ENCODE results near the gene NARS2. TPM values are rescaled to one million over a fixed set of nuclear protein-coding genes. Genes with fewer than 3 reads are reported as not detected.

NARS2 gene
- total RNA-seq, 4 donors from 2014 or later: 6.4 to 15.1 (median 10.4) TPM

DNA sequence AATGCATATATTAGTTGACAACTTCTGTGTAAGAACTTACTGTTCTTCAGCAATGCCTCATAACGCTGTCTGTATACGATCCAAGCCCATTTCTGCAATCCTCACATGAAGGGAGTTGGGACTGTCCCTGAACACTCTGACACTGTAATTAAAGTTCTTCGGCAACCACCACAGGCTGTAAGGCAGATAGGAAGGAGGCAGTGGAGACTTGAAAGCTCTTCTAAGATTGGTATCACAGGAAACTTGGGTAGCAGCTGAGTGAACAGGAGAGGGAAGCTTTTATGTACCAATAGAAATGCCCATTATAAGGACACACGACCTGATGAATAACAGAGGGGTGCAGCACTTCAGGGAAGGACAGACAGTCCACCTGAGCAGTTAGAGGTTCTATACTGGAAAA is 145.0 kb downstream of the NARS2 start:
- TF ChIP-seq POLR2A (IDR thresholded peaks at IDR 0.05) (no peak), POLR2AphosphoS5 (IDR thresholded peaks at IDR 0.05) (no peak), CTCF (IDR thresholded peaks at IDR 0.05) (no peak), EP300 (IDR thresholded peaks at IDR 0.05; ENCODE audit: low read depth) (no peak)
- no peaks in the 10 kb centered on the region for H3K27me3 ChIP-seq
- 36% methylated on average over 4 of the region's 4 CpGs; no CpG with 5 or more reads in 1 of the 2 donors for WGBS, 2 donors (ENCODE audit: low coverage in 1 of 2)
- DNase-seq: no peak
- intact Hi-C loops (cut with DNase I; ENCODE audit: low total_unique reads): no loop called here
- no peak overlapping the region for H3K4me3 ChIP-seq
- H3K4me1 ChIP-seq: peaks cover 0 to 24% (median 10%) of the 10 kb centered on the region in 4 donors
- H3K9me3 ChIP-seq: no peaks in the 10 kb centered on the region
- no peaks in the 10 kb centered on the region for H3K36me3 ChIP-seq
- H3K27ac ChIP-seq: no peak overlapping the region
- in situ Hi-C loops (cut with MboI; ENCODE audit: low pct_ligation_motif_present in 1 of 4, low pct_unique_long_range_greater_than_20kb in 1 of 4, low sequenced_read_pairs in 3 of 4): loop anchor here in 3 of 4 donors (10.0 kb wide), 2 partner anchors 135 to 205 kb away; no protein-coding TSS in a partner anchor

- in situ Hi-C loops (cut with MboI; ENCODE audit: low pct_ligation_motif_present in 1 of 4, low pct_unique_long_range_greater_than_20kb in 1 of 4, low sequenced_read_pairs in 3 of 4) (loop anchor here in 2 of 4 donors (10.0 kb wide), 1 partner anchor 136 kb away; no protein-coding TSS in a partner anchor), intact Hi-C loops (cut with DNase I; ENCODE audit: low total_unique reads) (no loop called here)
- no peak overlapping the region for H3K27ac ChIP-seq
- H3K27me3 ChIP-seq: no peaks in the 10 kb centered on the region
- no peak for DNase-seq
- H3K9me3 ChIP-seq: no peaks in the 10 kb centered on the region
- H3K4me1 ChIP-seq: peaks cover 0 to 24% (median 10%) of the 10 kb centered on the region in 4 donors
- TF ChIP-seq POLR2AphosphoS5 (IDR thresholded peaks at IDR 0.05) (no peak), POLR2A (IDR thresholded peaks at IDR 0.05) (no peak), CTCF (IDR thresholded peaks at IDR 0.05) (no peak), EP300 (IDR thresholded peaks at IDR 0.05; ENCODE audit: low read depth) (no peak)
- no peaks in the 10 kb centered on the region for H3K36me3 ChIP-seq
- no peak overlapping the region for H3K4me3 ChIP-seq
Observed at GRCh38 chr11:78429209-78429608, 145.5 kb downstream of the NARS2 start.

GRCh38 chr11:78428773-78429172 is 145.9 kb downstream of the NARS2 start:
- peaks cover 0 to 24% (median 10%) of the 10 kb centered on the region in 4 donors for H3K4me1 ChIP-seq
- intact Hi-C loops (cut with DNase I; ENCODE audit: low total_unique reads) (no loop called here), in situ Hi-C loops (cut with MboI; ENCODE audit: low pct_ligation_motif_present in 1 of 4, low pct_unique_long_range_greater_than_20kb in 1 of 4, low sequenced_read_pairs in 3 of 4) (loop anchor here in 2 of 4 donors (10.0 kb wide), 1 partner anchor 136 kb away; no protein-coding TSS in a partner anchor)
- no peaks in the 10 kb centered on the region for H3K27me3 ChIP-seq
- no peak overlapping the region for H3K4me3 ChIP-seq
- no peaks in the 10 kb centered on the region for H3K36me3 ChIP-seq
- WGBS, 2 donors (ENCODE audit: low coverage in 1 of 2): 56 to 68% methylated on average over 3 of the region's 3 CpGs
- TF ChIP-seq POLR2A (IDR thresholded peaks at IDR 0.05): no peak
- TF ChIP-seq CTCF (IDR thresholded peaks at IDR 0.05): no peak
- no peak for TF ChIP-seq POLR2AphosphoS5 (IDR thresholded peaks at IDR 0.05)
- TF ChIP-seq EP300 (IDR thresholded peaks at IDR 0.05; ENCODE audit: low read depth): no peak
- DNase-seq: no peak
- no peaks in the 10 kb centered on the region for H3K9me3 ChIP-seq
- H3K27ac ChIP-seq: no peak overlapping the region

DNA sequence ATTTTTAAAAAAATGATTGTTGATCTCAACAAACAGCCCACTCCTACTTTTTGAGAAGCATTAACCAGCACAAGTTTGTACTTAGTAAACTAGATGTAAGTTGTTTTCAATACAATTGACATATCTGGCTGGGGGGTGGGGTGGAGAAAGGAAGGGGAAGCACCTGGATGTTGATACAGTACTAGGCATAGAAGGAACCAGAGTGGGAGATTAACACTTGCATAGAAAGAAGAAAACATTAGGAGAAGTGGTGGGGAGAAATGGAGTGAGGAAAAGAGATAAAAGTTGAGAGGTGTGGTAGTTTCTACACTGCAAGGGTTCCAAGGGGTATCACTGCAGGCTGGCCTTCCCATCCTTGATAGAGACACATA is 146.4 kb downstream of the NARS2 start:
- Histone ChIP-seq H3K27ac (no peak overlapping the region), H3K4me1 (peaks cover 0 to 24% (median 10%) of the 10 kb centered on the region in 4 donors), H3K9me3 (no peaks in the 10 kb centered on the region), H3K36me3 (no peaks in the 10 kb centered on the region), H3K4me3 (no peak overlapping the region), H3K27me3 (no peaks in the 10 kb centered on the region)
- no peak for DNase-seq
- intact Hi-C loops (cut with DNase I; ENCODE audit: low total_unique reads): no loop called here
- TF ChIP-seq POLR2AphosphoS5 (IDR thresholded peaks at IDR 0.05) (no peak), CTCF (IDR thresholded peaks at IDR 0.05) (no peak), POLR2A (IDR thresholded peaks at IDR 0.05) (no peak), EP300 (IDR thresholded peaks at IDR 0.05; ENCODE audit: low read depth) (no peak)
- in situ Hi-C loops (cut with MboI; ENCODE audit: low pct_ligation_motif_present in 1 of 4, low pct_unique_long_range_greater_than_20kb in 1 of 4, low sequenced_read_pairs in 3 of 4): loop anchor here in 2 of 4 donors (10.0 kb wide), 1 partner anchor 137 kb away; no protein-coding TSS in a partner anchor

Measured in transverse colon (tissue), 4 donors.